Stimulated activated CD4-positive, alpha-beta T cell treated with anti-CD3 and anti-CD28 coated beads, TNF-alpha, amount 100 ng/mL, for 4 hours (primary cell): ENCODE results near the gene ADCK1.
"Not testable (repeated sequence)": the region's sequence is repeated elsewhere in the genome, so short reads cannot be mapped to it uniquely, and the experiment has no call there.

Source experiments
- DNase-seq, 3 experiments: peaks; one replicate each; pipeline ENCODE4 v3.0.0-alpha.2; 2020; ENCODE audit warnings: low read depth in 3 of 3

Gene ADCK1

DNA sequence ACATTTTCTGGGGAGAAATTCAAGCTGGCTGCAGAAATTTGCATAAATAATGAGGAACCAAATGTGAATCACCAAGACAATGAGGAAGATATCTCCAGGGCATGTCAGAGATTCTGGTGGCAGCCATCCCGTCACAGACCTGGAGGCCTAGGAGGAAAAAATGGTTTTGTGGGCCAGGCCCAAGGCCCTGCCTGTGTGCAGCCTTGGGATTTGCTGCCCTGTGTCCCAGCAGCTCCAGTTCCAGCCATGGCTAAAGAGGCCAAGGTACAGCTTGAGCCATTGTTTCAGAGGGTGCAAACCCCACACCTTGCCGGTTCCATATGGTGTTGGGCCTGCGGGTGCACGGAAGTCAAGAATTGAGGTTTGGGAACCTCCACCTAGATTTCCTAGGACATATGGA is 147.5 kb downstream of the ADCK1 start:
- DNase-seq, result no peak

DNA sequence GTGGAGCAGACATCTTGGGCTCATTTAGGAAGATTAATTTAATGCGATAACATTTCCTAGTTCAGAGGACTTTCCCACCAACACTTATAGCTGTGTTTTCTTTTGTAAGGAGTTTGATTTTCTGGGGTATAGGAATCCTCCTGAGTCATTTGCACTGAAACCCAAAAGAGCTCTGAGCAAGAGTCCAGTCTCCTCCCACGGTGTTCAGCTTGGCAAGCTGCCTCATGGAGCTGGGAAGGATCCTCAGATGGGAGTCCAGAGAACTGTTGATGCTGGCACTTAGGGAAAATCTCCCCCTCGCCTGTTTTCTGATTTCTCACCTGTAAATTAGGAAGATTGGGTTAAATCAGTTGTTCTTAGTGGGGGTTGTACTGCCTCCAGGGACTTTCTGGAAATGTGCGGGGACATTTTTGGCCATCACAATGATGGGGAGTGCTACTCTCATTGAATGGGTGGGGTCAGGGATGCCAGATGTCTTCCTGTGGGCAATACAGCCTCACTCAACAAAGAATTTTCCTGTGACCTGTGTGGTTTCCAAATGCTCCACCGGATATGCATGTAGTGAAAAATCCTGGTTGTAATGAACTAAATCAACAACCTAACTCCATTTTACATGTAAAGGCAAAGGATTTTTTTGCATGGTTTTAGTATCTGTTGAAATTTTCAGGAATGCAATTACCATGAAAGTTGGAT is 150.6 kb downstream of the ADCK1 start:
- no peak for DNase-seq

DNA sequence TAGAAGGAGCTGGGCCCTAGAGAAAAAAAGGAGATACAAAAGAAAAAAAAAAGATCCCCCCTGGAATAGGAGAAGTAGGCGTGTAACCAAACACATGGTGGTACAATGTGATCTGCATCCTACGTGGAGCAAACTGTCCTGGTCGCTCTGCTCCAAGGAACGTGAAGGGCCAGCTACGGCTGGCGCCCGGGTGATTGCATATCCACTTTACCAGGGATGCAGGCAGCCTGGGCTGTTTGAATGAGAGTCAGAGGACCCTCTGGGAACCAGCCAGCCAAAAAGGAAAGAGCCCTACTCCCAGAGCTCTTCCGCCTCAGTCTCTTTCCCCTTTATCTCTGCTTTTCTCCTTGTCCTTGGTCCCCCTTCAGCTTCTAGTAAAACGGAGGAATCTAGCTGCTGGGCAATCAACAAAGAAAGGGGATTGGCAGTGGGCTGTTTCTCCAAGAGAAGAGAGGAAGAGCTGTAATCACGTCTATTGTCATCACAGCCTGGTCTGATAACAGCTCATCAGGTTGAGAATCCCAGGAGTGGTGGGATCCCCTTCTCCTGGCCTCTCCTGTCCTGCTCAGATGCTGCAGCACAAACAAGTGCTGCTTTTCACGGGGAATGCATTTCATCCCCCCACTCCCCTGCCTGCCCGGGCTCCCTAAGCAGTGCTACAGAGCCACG is 156.0 kb downstream of the ADCK1 start:
- DNase-seq, result no peak

DNA sequence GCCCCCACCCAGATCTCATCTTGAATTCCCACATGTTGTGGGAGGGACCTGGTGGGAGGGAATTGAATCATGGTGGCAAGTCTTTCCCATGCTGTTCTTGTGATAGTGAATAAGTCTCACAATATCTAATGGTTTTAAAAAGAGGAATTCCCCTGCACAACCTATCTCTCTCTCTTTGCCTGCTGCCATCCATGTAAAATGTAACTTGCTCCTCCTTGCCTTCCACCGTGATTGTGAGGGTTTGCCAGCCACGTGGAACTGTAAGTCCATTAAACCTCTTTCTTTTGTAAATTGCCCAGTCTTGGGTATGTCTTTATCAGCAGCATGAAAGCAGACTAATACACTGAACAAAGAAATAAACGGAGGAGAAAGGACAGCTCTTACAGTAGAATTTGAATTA is 159.8 kb downstream of the ADCK1 start:
- not testable (repeated sequence) for DNase-seq

DNA sequence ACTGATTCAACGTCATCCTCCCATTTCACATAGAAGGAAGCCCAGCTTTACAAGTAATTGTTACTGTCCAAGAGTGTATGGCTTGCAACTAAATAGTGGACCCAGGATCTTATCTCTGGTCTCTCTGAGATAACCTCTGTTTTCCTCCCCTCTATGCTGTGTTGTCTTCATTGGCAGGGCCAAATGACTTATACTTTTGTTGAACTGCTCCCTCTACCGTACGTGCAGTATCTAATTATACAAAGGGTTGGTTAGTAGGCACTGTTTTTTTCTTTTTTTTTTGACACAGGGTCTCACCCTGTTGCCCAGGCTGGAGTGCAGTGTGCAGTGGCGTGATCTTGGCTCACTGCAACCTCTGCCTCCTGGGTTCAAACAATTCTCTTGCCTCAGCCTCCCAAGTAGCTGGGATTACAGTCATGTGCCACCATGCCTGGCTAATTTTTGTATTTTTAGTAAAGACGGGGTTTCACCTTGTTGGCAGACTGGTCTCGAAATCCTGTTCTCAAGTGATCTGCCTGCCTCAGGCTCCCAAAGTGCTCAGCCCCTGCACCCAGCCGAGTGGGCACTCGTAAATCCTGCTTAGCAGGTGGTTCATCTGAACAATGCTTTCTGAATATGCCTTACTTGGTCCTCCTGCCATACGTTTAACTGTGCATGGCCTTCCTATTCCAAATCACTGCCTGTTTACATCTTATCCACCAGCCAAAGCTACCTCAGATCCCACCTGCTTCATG is 162.1 kb downstream of the ADCK1 start:
- DNase-seq, result no peak

DNA sequence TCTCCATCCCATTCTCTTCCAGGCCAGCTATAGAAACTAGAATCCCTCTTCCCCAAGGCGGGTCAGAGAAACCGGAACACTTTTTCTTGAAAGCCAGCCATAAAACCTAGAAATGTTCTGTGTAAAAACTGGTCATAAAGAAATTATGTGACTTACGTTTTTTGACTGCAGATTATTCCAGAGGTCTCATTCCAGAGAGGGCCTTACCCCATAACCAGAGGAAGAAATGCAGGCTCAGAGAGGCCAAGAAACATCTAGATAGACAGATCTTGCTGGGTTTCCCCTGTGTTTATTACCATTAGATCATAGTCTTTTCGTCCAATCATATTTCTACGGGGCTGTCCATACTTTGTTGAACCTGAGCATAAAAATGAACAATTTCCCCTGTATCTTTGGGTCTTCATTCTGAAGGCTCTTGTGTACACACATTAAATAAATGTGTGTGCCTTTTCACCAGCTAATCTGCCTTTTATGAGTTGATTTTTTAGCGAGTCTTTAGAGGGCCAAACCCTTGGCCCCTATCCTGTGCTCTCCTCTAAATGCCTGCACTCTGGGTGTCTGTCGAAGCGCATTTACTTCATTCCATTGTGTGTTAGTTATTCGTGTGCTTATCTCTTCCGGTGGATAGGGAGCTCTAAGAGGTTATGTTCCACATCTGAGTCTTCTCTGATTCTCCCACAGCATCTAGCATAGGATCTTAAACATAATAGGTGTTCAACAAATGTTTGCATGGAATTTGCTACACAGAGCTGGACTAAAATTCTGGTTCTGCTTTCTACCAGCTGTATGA is 163.0 kb downstream of the ADCK1 start:
- DNase-seq, result no peak

DNA sequence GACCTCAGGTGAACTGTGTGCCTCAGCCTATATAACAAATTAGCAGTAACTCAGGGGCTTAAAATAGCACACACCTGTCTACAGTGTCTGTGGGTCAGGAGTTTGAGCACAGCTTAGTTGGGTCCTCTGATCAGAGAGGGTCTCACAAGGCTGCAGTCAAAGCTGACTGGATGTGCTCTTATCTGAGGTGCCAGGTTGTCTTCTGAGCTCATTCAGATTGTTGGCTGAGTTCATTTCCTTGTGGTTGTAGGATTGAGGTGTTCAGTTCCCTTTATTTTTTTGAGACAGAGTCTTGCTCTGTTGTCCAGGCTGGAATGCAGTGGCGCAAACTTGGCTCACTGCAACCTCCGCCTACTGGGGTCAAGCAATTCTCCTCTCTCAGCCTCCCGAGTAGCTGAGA is 164.7 kb downstream of the ADCK1 start:
- DNase-seq, result no peak

DNA sequence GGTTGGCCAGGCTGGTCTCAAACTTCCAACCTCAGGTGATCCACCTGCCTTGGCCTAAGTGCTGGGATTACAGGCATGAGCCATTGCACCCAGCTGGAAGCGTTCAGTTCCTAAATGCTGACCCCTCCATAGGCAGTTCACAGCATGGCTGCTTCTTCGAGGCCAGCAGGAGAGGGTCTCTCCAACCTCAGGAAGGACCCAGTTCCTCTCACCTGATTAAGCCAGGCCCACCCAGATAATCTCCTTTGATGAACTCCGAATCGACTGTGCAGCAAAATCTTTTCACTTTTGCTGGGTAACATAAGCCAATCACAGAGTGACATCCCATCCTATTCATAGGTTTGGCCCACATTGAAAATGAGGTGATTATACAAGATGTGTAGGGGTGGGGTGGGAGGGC is 165.1 kb downstream of the ADCK1 start:
- DNase-seq, result no peak

DNA sequence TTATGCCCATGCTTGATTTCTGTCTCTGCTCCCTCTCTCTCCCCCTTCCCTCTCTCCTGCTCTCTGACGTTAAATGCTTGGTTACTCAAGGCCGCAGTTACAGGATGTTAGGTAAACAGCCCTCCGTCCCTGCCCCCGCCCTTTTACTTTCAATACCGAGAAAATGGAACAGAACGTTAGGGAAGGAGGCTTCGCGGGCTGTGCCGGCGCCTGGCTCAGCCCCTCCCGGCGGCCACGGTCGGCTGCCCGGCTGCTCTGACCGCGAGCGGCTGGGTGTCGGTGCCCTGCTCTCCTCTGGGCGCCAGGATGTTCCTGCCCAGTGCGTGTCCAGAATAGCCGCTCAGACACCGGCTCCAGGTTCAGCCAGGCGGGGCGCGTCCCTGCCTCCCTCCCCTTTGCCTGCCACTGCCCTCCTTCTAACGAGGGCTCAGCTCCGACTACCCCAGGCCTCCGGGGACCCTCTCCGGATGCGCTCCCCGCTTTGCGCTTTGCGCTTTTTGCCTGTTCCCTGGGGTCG is 166.1 kb downstream of the ADCK1 start:
- DNase-seq, result no peak

DNA sequence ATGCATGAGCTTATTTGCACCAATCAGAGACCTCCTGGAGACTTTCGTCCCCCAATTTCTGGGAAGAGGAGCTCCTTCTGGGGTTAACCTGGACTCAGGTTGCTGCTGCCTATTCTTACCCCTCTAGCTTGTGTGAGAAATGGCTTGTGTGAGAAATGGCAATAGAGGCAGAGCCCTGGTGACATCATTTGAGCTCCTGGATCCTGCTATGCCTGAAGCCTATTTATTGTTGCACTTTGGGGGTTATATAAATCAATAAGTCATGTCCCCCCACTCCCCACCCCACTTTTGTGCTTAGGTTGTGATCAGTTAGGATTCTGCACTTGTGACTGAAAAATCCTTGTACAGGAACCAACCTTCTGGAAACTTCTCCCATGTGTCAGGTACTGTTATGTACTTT is 167.2 kb downstream of the ADCK1 start:
- no peak for DNase-seq

DNA sequence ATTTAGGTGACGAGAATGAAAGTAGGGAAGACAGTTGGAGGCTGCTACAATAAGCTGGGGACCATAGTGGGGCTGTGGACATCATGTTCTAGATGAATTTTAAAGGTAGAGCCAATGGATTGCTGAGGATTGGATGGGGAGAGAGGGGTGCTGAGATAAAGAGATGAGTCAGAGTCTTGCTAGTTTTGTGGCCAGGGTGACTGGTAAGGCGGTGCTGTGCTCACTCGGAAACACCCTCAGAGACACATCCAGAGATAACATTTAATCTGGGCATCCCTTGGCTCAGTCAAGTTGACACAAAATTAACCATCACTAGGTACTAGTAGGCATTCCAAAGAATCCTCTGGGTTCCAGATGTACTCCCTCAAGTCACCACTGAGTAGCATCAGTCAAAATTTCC is 170.7 kb downstream of the ADCK1 start:
- DNase-seq, result no peak

DNA sequence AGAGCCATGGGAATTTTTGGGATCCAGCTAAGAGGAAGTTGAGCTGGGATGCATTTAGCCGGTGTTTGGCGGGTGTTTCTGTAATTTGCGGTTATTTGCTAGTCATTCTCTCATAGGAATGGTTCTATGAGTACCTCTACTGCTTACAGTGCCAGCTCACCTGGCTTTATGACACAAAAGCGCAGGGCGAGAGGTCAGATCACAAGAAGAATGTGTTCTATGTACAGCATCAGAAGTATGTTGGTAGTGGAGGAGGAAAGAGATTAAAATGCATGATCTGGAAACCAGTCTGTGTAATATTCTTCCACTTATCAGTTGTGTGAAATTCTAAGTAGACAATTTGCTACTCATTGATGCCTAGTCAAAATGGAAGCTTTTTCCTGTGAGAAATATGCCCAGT is 173.3 kb downstream of the ADCK1 start:
- DNase-seq, result no peak

DNA sequence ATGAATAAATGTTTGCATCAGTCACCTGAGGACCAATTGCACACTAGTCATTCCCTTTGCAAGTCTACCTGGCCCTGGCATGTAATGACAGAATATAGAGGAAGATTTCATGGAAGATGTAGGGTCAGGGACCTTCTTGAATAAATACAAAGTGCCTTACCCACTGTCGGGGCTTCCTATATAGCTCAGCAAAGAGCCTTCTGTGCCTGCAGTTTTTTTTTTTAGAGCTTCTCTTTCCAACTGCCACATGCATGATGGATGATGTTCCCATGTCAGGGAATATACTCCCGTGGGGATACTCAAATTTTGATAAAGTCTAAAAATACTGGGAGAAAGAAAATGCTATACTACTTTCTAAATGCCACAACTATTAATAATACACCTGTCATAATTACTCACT is 176.7 kb downstream of the ADCK1 start:
- no peak for DNase-seq

DNA sequence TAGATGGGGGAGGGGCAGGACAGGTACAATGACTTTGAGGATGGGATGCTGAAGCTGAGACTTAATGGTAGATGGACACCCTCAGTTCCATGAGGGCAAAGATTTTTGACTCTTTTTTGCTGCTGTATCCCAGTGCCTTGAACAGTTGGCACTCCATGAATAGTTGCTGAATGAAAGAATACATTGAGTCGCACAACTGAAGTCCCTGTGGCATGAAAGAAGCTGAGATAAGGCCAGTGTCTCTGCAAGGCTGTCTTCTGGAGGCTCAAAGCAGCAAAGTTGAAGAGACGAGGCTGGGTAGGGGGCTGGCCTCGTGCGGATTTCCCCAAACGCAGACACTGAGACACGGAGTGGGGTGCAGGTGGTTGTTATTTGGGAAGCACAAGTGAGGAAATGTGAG is 179.3 kb downstream of the ADCK1 start:
- DNase-seq, result no peak

DNA sequence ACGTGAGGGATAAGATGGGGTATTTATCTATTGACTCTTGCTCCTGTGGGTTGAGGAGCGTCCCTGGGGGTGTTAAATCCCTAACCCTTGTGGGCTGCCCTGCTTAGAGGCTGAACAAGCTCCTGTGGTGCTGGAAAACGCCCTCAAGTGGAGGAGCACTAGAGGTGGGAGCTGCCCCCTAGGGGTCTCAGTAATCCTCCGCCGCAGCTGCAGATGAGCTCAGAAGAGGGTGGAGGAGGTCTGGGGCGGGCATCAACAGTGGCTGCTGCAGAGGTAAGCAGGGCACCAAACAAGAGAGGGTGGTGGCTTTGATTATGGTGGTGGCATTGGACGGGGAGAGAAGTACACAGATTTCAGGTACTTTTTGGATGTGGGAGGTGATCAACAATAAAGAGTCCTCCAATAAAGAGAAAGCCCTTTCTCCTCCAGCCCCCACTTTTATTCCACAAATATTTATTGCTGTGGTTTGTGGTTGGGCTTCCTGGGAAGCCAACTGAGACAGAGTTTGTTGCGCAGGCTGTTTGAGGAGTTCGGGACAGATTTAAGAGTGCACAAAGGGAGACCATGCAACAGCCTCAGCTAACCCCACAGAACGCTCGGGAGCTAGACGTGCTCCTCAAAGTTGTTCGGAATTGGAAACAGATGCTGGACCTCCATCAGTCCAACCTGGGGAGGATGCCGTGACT is 179.9 kb downstream of the ADCK1 start:
- DNase-seq, result no peak

DNA sequence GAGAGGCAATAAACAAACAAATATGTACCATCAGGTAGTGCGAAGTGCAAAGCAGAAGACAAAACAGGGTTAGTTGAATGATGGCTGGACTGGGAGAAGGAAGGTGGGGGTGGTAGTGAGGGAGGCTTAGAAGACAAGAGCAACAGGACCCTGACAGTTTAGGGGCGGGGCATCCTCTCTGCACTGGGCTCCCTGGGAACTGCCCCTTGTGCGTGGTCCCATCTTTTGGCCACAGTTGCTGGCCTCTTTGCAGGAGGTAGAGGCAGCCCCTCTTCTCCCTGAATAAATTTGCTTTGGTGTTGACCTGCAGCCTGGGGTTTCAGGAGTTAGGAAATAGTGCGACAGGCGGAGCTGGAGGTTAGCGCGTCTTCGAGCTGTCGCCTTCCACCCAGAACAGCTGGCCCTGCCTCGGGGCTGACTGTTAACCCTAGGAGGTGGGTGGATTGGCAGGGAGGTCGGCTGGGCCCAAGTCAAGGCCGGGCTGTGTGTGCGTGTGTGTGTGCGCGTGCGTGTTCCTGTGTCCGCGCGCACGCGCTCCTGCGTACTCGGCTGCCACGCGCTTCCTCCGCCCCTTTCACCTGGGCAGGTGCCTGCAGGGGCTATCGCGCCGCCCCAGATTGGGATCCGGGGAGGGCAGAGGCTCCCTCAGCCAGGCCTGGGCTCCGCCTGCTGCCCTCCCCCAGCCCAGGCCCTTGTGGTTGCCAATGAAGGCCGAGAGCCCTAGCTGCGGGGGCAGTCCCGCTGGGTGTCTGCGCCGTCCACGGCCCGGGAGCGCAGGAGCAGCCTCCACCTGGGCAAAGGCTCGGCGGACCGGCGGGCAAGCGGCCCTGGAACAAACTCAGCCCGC is 180.8 kb downstream of the ADCK1 start:
- no peak for DNase-seq
